B cell (primary cell): ENCODE data around the gene MLF2.

Experiments used
- CTCF ChIP-seq: fragments of 200-600 bp; IDR thresholded peaks from one replicate; pipeline ENCODE4 v1.8.0; 2022; ENCODE audit warnings: antibody characterized with exemption, mild to moderate bottlenecking
- EZH2 ChIP-seq: IDR thresholded peaks from 2 replicates; pipeline ENCODE4 v1.6.1; 2012; ENCODE audit warnings: borderline replicate concordance, low read depth, mild to moderate bottlenecking, moderate library complexity, low read length; ENCODE audit not compliant: insufficient read depth, poor library complexity, severe bottlenecking

GRCh38 chr12:6784761-6785160, 31.8 kb upstream of the MLF2 start:
- no peak for TF ChIP-seq CTCF
- TF ChIP-seq EZH2: no peak
